HG03439 (cell line): ENCODE results near the gene TMEM266.

Experiments
- ATAC-seq: cut with Tn5 transposase; IDR thresholded peaks from one replicate; pipeline ENCODE4 v1.9.1; 2021; ENCODE audit warnings: mild to moderate bottlenecking, moderate library complexity; ENCODE audit not compliant: unreplicated experiment

Gene TMEM266

DNA sequence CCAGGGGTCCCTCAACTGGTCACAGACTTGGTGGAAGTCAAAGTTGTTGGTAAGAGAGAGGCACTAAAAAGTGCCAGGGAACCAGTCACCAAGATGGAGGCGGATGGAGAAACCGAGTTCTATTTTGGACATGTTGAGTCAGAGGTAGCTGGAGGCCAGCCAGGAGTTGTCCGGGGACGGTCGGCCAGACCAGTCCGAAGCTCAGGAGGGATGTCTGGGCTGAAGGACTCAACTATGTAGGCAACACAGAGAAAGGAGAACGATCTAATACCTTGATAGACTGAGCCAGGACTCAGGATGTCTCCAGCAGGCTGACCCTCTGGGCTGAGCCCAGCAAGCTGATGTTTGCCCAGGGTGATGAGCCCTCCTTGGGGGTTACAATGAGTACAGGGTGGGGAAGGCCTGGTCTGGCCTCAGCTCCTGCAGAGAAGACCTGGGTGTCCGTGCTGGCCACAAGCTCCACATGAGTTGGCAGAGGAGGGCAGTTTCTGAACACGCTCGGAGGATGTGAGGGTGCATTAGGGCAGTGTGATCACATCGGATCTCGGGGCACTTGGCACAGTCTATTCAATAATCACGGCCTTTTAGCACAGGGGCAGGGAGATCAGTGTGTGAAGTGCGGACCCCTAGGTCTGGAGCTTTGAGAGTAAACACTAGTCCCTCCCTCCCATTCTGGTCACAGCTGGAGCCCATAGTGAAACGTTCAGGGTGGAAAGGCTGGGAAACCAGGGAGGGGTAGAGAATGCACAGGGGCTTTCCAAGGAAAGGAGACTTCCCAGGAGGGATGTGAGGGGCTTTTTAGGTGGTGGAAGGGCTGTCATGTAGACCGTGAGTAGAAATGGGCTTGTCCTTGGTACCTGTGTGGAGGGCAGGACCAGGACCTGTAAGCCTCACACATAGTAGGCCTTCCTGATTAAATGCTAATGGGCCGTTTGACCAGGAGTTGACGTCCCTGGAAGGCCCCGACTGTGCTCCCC is 139.6 kb downstream of the TMEM266 start:
- ATAC-seq = no peak

DNA sequence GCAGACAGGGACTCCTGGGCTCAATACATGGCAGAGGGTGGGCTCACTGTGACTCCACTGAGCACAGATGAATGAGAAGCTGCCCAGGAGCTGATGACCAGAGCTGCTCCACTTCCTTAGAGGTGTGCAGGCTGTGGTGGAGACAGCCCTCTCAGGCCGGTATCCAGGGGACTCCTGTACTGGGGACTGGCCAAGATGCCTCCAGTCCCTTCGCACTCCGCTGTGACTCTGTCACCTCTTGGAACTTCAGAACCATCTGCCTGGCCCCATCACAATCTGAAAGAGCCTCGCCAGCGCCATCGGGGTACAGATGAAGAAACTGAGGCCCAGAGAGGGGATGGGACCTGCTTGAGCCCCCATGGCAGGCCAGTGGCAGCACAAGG is 140.3 kb downstream of the TMEM266 start:
- no peak for ATAC-seq

DNA sequence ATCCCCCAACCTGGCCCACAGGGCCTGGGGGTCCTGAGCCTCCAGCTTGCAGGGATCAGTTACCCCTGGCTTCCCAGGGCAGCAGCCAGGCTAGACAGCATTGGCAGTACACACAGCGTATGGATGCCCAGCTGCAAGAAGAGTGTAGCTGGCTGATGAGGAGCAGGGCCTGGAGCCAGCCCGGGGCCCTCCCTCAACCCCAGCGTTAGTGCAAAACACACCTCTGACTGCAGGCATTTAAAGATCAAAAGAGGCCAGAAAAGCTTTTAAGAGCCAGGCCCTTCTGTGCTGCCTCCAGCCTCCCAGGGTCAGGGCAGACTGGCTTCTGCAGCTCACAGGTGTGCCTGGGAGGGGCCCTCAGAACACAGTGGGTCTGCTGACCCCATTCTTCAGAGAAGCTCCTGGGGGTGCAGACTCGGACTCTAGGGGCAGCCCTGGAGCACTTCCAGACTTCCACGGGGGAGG is 140.9 kb downstream of the TMEM266 start:
- no peak for ATAC-seq

DNA sequence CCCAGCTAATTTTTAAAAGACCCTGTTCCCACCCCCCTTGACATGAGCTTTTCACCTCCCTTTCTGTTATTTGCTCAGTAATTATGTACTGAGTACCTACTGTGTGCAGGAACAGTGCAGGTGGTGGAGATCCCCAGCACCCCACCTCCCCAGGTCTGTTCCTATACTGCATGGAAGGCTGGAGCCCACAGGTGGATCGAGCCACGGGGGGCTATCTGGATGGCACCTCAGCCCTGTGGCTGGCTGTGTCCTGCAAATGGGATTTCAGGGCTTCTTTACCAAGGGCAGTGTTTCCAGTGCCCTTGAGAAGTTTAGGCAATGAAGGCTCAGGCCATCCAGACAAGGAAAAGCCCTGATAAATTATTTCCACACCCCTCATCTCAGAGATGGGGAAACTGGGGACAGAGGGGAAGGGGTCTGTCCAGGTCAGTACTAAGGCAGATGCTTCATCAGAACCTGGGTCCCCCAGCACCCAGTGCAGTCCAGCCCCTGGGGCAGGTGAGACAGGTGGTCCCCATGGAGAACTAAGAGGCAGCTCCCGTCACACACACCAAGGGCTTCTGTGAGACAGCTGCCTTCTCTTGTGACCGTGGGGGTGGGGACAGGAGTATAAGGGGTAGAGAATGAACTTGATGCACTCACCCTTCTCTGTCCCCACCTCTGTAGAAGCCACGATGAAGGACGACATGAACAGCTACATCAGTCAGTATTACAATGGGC is 141.9 kb downstream of the TMEM266 start:
- ATAC-seq = no peak

- no peak for ATAC-seq
Observed at GRCh38 chr15:76203346-76204108, 143.7 kb downstream of the TMEM266 start.

DNA sequence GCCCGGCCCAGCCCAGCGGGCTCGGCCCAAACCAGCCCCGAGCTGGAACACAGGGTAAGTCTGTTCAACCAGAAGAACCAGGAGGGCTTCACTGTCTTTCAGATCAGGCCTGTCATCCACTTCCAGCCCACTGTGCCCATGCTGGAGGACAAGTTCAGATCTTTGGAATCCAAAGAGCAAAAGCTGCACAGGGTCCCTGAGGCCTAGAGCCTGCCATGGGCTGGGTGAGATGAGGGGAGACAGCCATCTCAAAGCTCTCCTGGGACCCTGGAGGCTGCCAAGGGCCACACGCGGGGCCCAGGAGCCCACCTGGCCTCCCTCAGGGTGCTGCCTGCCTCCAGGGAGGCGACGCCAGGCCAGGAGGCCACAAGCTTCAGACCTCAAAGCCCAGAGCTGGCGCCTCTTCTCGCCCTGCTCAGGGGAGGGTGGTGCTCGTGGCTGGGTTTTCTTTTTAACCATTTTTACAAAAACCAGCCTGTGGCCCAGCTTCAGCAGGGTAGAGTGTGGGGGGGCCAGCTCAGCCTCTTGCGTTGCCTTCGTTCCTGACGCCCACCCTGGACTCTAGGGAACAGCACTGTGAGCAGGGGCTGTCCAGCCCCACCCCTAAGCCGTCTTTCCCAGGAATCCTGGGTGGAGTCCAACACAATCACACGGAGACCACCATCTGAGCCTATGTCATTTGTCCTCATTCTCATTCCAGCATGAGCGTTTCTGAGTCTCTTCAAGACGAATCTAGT is 144.5 kb downstream of the TMEM266 start:
- ATAC-seq = no peak

GRCh38 chr15:76204916-76205460 is 145.2 kb downstream of the TMEM266 start:
- ATAC-seq = no peak

GRCh38 chr15:76206325-76206976 is 146.7 kb downstream of the TMEM266 start:
- ATAC-seq = no peak

DNA sequence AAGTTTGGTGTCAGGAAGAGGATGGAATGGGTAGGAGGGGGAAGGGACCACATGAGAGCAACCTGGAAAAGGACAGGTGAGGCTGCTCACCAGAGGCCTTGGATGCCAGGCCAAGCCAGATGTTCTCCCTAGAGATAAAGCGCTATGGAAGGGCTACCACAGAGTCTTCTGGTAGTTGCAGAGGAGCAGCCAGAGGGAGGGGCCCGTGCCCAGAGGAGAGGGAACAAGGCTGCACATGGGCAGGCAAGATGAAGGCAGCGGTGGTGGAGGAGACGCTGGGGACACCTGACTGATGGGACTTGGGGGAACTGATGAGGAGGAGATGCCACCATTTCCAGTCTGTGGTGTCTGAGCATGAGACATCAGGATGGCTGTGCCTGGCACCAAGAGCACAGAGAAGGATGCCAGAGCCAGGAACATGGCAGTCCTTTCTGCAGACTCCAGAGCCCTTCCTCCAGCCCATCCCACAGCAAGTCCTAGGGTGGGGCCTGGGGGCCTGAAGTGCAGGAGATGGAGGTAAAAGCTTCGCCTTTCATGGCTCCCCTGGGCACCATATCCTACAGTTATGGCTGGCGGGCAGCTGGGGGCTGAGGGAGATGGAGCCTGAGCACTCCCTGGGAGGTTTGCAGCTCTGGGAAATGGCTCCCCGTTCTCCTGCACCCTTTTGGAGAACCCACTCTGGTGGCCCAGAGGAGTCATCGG is 148.4 kb downstream of the TMEM266 start:
- no peak for ATAC-seq

- ATAC-seq = no peak
Observed at GRCh38 chr15:76208786-76209424, 149.1 kb downstream of the TMEM266 start.

DNA sequence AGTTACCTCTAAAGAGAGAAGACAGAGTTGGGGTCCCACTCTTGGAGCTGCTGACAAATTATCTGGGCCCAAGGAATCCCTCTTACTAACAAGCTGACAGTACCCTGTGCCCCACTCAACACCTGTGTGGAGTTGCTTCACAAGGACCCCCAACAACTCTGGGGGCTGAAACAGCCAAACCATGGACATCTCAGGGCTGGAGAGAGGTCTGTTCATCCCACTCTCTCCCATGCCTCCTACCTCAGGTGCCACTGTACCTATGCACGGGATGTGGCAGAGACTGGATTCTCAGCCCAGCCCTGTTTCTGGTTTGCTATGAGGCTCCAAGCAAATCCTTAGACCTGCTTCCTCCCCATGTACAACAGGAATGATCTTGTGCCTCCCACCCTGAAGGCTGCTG is 149.7 kb downstream of the TMEM266 start:
- ATAC-seq = no peak

- ATAC-seq = no peak
Observed at GRCh38 chr15:76209942-76210341, 150.2 kb downstream of the TMEM266 start.

DNA sequence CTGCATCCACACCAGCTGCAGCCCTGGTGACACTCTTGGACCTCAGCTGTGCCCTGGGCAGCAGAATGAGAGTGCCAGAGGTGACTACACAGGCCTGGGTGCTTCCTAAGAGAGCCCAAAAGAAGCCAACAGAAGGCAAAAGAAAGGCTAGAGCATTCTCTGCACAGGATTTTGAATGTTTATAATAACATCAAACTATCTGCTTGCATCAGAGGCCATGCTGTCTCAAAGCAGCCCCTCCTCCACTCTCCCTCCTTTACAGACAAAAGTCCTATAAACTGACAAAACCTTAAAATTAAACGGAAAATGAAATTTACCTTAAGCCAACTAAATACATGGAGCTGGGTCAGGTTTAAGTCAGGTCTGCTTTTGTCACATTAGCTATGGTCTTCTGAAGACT is 155.8 kb downstream of the TMEM266 start:
- ATAC-seq = no peak

DNA sequence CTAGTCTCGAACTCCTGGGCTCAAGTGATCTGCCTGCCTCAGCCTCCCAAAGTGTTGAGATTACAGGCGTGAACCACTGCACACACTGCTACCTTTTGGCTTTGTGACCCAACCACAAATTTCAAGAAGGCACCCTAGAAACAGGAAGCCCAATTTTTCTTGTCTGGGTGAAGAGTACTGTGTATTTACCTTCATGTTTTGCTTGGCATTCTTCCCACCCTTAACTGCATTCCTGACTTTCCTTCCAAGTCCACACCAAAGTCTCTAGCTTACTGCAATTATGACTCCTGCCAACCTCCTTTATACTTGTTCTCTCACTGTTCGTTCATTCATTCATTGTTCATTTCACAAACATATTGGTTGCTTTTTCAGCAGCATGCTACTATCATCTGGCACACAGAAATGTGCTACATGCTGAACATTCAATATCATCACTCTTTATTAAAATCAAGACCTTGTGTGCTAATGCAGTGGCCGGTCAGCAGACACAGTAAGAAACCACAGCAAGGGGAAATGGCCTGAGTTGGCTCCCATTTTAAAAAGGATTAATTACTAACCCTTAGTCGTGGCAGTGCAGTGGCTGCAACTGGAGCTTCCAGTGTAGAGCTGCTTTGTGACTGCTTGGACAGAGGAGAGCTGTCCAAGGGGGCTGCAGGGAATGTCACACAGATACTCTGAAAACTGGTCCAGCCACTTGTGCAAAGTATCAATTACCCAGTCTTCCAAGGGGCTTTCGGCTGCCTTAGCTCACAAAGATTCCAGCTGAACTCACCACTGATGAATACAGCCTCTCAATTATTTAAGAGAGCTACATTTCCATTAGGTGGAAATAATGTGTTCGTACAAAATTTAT is 157.5 kb downstream of the TMEM266 start:
- no peak for ATAC-seq

GRCh38 chr15:76217882-76218217 is 158.1 kb downstream of the TMEM266 start:
- ATAC-seq = no peak

DNA sequence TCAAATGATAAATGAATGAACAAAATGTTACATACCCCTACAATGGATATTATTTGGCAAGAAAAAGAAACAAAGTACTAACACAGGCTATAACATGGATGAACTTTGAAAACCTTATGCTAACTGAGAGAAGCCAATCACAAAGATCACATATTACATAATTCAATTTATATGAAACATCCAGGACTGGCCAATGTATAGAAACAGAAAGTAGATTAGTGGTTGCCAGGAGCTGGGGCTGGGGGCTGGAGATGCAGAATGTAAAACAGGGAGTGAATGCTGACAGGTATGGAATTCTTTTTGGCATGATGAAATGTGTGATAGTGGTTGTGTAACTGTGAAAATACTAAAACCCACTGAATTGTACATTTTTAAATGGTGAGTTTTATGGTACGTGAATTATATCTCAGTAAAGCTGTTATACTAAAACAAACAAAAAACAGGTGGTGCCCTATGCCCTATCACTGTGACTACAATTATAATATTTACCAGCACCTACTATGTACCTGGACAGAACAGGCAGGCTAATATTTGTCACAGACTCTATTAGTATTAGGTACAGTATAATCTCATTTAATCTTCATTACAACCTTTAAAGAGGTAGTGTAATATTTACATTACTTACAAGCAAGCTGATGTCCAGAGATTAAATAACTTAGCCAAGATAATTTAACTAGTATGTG is 161.4 kb downstream of the TMEM266 start:
- ATAC-seq = no peak

GRCh38 chr15:76222159-76222558 is 162.4 kb downstream of the TMEM266 start:
- no peak for ATAC-seq
